ENCODE measurements around the gene ACCS. TPM values are rescaled to one million over a fixed set of nuclear protein-coding genes. Genes with fewer than 3 reads are reported as not detected.
A peak's percentile ranks its signal among the peaks of the same experiment; 100 is the strongest.

ACCS gene
- polyA plus RNA-seq, 4 donors = 16.3 to 77.0 (median 43.0) TPM

DNA sequence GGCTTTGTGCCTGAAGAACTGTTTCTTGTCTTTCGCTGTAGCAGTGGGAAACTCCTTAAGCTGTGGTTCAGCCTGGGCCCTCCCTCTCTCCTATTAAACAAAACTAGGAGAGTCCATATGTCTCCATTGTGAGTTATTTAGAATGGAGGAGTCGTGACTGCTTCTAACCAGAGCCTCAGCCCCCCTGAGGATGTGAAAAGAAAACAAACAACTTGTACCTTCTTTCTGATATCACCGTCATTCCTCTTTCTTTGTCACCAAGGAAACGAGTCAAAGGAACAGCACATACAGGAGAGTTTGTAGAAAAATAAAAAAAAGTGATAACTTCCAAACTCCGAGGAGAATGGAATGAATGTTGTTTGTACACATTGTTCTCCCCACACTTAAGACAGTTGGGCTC, 17.8 kb downstream of the ACCS start:
- DNase-seq (ENCODE audit: low read depth in 4 of 4, low spot score in 2 of 4) = no peak

DNA sequence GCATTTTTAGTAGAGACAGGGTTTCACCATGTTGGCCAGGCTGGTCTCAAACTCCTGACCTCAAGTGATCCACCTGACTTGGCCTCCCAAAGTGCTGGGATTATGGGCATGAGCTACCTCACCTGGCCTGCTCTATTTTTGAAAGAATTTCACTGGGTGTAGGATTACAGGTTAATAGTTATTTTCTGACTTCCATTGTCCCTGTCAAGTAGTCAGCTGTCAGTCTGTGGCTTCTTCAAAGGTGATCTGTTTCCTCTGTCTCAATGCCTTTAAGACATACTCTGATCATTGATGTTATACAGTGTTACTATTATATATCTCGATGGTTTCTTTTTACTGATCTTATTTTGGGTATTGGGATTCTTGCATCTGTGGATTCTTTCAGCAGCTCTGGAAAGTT, 19.3 kb downstream of the ACCS start:
- no peak for DNase-seq (ENCODE audit: low read depth in 4 of 4, low spot score in 2 of 4)

DNA sequence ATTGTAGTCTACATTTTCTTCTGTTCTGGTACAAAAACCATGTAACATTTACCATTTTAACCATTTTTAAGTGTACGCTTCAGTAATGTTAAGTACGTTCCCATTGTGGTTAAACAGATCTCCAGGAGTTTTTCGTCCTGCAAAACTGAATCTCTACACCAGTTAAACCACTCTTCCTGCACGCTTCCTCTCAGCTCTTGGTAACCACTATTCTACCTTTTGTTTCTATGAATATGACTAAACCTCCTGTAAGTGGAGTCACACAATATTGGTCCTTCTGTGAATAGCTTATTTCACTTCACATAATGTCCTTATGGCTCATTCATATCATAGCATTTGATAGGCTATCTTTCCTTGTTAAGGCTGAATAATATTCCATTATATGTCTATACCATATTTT, 22.3 kb downstream of the ACCS start:
- no peak for DNase-seq (ENCODE audit: low read depth in 4 of 4, low spot score in 2 of 4)

DNA sequence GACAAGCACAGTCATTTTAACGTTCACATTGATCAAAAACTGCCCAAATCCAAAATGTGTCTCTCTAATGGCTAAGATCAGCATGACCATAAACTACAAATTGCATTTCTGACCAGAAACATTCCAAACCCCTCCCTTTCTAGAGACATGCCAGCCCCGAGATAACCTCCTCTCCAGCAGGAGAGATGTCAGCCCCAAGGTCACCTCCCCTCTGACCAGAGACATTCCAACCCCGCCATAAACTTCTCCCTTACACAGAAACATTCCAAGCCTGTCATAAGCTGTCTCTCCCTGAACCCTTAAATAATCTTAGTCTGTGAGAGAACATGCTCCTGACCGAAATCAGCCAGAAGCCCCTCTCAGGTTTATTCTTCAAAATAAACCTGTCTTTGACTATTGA, 22.8 kb downstream of the ACCS start:
- DNase-seq (ENCODE audit: low read depth in 4 of 4, low spot score in 2 of 4) = no peak

- no peak for DNase-seq (ENCODE audit: low read depth in 4 of 4, low spot score in 2 of 4)
Measured at GRCh38 chr11:44090539-44090938, 24.5 kb downstream of the ACCS start.

GRCh38 chr11:44094260-44094868, 28.3 kb downstream of the ACCS start:
- DNase-seq (ENCODE audit: low read depth in 4 of 4, low spot score in 2 of 4) = peak in 2 of 4 donors; percentile 59 to 73

GRCh38 chr11:44095506-44096359, 29.7 kb downstream of the ACCS start, which contains the start of gene EXT2:
EXT2 (plus strand) TSS chr11:44095678; CDS start chr11:44107713, 12,035 bp downstream.
- DNase-seq (ENCODE audit: low read depth in 4 of 4, low spot score in 2 of 4) = peak; percentile 39 to 78 (median 70)

DNA sequence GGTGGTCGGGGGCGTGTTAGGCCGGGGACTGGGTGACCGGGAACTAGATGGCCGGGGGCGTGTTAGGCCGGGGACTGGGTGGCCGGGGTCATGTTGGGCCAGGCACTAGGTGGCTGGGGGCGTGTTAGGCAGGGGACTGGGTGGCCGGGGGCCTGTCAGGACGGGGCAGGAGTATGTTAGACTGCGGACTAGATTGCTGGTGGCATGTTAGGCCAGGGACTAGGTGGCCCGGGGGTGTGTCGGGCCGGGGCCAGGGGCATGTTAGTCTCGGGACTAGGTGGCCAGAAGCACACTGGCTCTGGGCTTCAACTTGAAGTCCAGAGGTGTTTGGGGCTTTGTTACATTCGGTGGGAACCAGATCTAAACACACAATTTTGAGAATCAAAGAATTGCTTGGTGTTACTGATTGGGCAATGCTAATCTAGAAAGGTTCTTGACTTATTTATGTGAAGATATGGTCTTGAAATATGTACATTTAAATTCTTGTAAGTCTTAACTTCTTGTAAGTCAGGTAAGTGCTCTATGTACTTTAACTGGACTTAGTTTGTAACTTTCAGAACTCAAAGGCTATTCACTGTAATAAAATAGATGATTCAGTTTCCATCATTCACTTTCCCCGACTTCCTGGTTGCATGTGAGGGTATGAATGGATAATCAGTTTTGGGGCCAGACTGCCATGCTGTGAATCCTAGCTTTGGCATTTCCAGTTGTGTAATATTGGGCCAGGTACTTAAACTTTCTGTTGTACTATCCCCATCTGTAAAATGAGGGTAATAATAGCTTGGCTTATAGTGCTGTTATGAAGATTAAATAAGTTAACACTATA, 30.5 kb downstream of the ACCS start:
- no peak for DNase-seq (ENCODE audit: low read depth in 4 of 4, low spot score in 2 of 4)

DNA sequence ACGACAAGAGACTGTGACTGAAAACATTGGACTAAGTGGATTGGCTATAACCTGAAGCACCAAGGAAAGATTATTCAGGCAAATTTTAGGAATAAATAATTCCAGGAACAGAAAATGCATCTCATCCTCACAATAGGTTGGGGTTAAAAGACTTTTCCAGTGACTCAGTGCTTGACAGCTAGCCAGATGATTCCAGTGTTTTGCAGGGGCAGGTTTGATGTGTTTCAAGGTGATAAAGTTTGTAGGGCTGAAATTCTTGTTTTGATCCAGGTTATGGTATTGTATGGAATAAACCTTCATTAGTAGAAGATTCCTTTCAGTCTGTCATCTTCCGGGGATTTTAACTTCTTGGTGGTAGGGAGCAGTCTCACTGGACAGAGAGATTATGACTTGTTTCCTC, 31.8 kb downstream of the ACCS start:
- no peak for DNase-seq (ENCODE audit: low read depth in 4 of 4, low spot score in 2 of 4)

DNA sequence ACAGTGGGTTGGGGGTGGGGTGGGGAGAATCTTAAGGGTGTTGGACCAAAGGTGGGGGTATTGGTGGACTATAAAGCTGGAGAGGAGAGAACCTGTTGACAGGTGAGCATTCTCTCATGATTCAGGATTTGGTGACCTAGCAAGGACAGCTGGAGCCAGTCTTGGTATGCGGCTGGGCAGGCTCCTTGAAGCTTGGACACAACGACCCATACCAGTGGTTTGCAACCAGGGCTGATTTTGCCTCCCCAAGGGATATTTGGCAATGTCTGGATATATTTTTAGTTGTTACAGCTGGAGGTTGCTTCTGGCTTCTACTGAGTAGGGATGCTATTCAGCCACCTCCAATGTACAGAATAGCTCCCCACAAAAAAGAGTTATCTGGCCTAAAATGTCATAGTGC, 35.0 kb downstream of the ACCS start:
- no peak for DNase-seq (ENCODE audit: low read depth in 4 of 4, low spot score in 2 of 4)

DNA sequence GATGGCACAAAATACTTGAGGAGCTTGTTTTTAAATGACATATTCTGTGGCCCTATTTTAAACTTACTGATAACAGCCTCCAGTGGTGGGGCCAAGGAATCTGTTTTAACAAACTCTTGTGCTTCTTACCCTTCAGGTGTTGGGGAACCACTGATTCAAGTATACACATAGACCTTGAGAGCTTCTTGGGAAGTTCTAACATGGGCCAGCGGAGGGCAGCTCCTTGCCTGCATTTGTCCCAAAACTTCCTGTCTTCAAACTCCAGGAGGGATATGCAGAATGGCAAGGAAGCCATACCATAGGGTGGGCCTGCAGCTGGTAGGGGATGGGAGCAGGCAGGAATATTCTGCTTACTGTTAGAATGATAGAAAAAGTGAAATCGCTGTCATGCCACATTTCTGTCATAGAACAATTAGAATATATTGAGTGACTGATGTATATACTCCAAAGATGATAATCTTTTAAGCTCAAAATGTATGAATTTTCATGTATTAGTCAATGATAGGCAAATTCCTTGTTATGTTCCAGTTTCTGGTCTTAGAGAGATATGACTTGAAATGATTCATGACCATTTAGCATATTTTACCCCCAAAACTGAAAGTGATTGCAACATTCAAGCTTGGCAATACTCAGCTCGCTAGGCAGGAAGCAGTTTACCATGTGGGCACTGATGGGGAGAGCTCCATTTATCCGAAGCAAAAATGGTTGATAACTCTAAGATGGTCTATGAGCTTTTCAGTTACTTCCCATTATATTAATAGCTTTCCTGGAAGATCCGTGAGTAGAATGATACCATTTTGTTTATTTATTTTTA, 38.6 kb downstream of the ACCS start:
- no peak for DNase-seq (ENCODE audit: low read depth in 4 of 4, low spot score in 2 of 4)

- no peak for DNase-seq (ENCODE audit: low read depth in 4 of 4, low spot score in 2 of 4)
Measured at GRCh38 chr11:44108260-44108659, 42.2 kb downstream of the ACCS start.

GRCh38 chr11:44110231-44110679, 44.2 kb downstream of the ACCS start:
- peak in 1 of 4 donors; percentile 31 for DNase-seq (ENCODE audit: low read depth in 4 of 4, low spot score in 2 of 4)

GRCh38 chr11:44112091-44112821, 46.2 kb downstream of the ACCS start:
- no peak for DNase-seq (ENCODE audit: low read depth in 4 of 4, low spot score in 2 of 4)

- no peak for DNase-seq (ENCODE audit: low read depth in 4 of 4, low spot score in 2 of 4)
Measured at GRCh38 chr11:44113018-44113417, 46.9 kb downstream of the ACCS start.

GRCh38 chr11:44113572-44113971, 47.5 kb downstream of the ACCS start:
- DNase-seq (ENCODE audit: low read depth in 4 of 4, low spot score in 2 of 4) = no peak

DNA sequence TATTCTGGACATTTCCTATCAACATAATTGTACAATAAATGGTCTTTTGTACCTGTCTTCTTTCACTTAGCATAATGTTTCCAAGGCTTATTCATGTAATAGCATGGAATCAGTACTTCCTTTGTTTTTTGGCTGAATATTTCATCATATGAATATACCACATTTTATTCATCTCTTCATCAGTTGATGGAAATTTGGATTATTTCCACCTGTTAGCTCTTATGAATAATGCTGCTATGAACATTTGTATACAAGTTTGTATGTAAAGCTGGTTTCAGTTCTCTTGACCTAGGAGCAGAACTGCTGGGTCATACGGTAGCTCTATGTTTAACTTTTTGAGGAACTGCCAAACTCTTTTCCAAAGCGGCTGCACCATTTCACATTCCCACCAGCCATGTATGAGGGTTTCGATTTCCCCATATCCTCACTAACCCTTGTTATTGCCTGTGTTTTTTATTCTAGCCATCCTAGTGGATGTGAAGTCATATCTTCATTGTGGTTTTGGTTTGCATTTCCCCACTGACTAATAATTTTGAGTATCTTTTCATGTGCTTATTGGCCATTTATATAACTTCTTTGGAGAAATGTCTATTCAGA, 50.3 kb downstream of the ACCS start:
- DNase-seq (ENCODE audit: low read depth in 4 of 4, low spot score in 2 of 4) = no peak

- no peak for DNase-seq (ENCODE audit: low read depth in 4 of 4, low spot score in 2 of 4)
Measured at GRCh38 chr11:44120169-44120568, 54.1 kb downstream of the ACCS start.

- DNase-seq (ENCODE audit: low read depth in 4 of 4, low spot score in 2 of 4) = no peak
Measured at GRCh38 chr11:44125598-44125997, 59.5 kb downstream of the ACCS start.

All from left renal cortex interstitium (tissue), 4 donors.